AG04449 (cell line): Measurements from ENCODE around the gene ZNF664.

Experiments
- CTCF ChIA-PET: fragments of 350-600 bp; formaldehyde crosslinking; extraction: SDS; loops from one replicate; lab custom pipeline; 2021; ENCODE audit warnings: antibody characterized with exemption; lab: Yijun Ruan, JAX
- POLR2A ChIA-PET: fragments of 400-600, 350-600 bp; formaldehyde crosslinking; extraction: SDS; loops from one replicate; lab custom pipeline; 2020; ENCODE audit warnings: antibody characterized with exemption, inconsistent platforms; lab: Yijun Ruan, JAX
- DNase-seq: peaks from one replicate; pipeline ENCODE4 v3.0.0-alpha.2; 2010; ENCODE audit warnings: low read depth, low spot score
- H3K4me3 ChIP-seq: 2 replicates; pipeline ENCODE4 v1.5.1; 2011; ENCODE audit warnings: low read depth, mild to moderate bottlenecking, control low read depth, low read length
- TF ChIP-seq, protein P1 (sequence below): IDR thresholded peaks from one replicate; pipeline ENCODE4 v1.5.1; 2011; ENCODE audit warnings: mild to moderate bottlenecking, moderate library complexity, low read length, control low read depth, inconsistent platforms; ENCODE audit not compliant: insufficient read depth; ENCODE audit errors: missing control alignments

The ZNF664 gene

DNA sequence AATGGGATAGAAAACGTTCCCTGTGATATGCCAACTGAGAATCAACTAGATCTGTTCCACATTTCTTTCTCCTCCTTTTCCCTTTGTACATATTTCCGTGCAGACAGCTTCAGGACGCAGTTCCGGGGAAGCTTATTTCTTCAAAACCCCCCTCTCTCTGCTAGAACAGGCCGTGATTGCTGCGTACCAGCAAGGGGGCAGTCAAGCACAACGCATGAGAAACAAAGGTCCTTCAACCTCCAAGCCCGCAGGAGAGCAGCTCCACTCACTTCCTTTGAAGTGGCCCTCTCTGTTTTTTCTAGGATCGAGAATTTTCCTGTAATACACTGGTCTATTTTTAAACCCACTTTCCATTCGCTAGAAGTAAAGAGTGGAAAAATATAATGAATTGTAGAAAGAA lies 80.8 kb downstream of the ZNF664 start:
- CTCF ChIA-PET, result interaction anchor here (0.6 to 4.1 kb wide), 34 partner anchors 8 to 733 kb away, joined by 3 to 47 read pairs (median 6); partner anchors contain the start of gene RFLNA

GRCh38 chr12:124055066-124055465 lies 82.1 kb downstream of the ZNF664 start:
- CTCF ChIA-PET, result interaction anchor here (0.8 to 4.1 kb wide), 9 partner anchors 9 to 711 kb away, joined by 3 to 47 read pairs (median 14); no protein-coding TSS in a partner anchor
- no peak overlapping the region for H3K4me3 ChIP-seq
- POLR2A ChIA-PET, result no interaction called here
- DNase-seq, result no peak
- TF ChIP-seq, protein P1, sequence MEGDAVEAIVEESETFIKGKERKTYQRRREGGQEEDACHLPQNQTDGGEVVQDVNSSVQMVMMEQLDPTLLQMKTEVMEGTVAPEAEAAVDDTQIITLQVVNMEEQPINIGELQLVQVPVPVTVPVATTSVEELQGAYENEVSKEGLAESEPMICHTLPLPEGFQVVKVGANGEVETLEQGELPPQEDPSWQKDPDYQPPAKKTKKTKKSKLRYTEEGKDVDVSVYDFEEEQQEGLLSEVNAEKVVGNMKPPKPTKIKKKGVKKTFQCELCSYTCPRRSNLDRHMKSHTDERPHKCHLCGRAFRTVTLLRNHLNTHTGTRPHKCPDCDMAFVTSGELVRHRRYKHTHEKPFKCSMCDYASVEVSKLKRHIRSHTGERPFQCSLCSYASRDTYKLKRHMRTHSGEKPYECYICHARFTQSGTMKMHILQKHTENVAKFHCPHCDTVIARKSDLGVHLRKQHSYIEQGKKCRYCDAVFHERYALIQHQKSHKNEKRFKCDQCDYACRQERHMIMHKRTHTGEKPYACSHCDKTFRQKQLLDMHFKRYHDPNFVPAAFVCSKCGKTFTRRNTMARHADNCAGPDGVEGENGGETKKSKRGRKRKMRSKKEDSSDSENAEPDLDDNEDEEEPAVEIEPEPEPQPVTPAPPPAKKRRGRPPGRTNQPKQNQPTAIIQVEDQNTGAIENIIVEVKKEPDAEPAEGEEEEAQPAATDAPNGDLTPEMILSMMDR, result no peak

More for the DNA sequence above, 80.8 kb downstream of the ZNF664 start:
- DNase-seq, result no peak
- POLR2A ChIA-PET, result interaction anchor here (0.6 kb wide), 1 partner anchor 268 kb away, joined by 3 read pairs; no protein-coding TSS in a partner anchor
- TF ChIP-seq, protein P1, result peak; percentile 71
- H3K4me3 ChIP-seq, result no peak overlapping the region

GRCh38 chr12:124057691-124058090 lies 84.7 kb downstream of the ZNF664 start:
- TF ChIP-seq, protein P1, result no peak
- DNase-seq, result no peak
- ChIA-PET POLR2A (no interaction called here), CTCF (interaction anchor here (3.5 kb wide), 1 partner anchor 264 kb away, joined by 20 read pairs; no protein-coding TSS in a partner anchor)
- H3K4me3 ChIP-seq, result no peak overlapping the region

GRCh38 chr12:124059752-124060151 lies 86.7 kb downstream of the ZNF664 start:
- ChIA-PET POLR2A (no interaction called here), CTCF (no interaction called here)
- no peak overlapping the region for H3K4me3 ChIP-seq
- TF ChIP-seq, protein P1, result no peak
- no peak for DNase-seq
